ENCODE results near the gene TKTL1. TPM values are rescaled to one million over a fixed set of nuclear protein-coding genes. Genes with fewer than 3 reads are reported as not detected.
"Not testable (repeated sequence)": the region's sequence is repeated elsewhere in the genome, so short reads cannot be mapped to it uniquely, and the experiment has no call there.

The TKTL1 gene
- total RNA-seq, 2 experiments from 2014 or later: 0.23 TPM; not detected in 1

- Mint-ChIP-seq H3K27ac (no peak overlapping the region), H3K9me3 (ENCODE audit: low read depth) (no peaks in the 10 kb centered on the region), H3K4me1 (peaks cover 42% of the 10 kb centered on the region), H3K4me3 (no peak overlapping the region), H3K27me3 (no peaks in the 10 kb centered on the region), H3K36me3 (ENCODE audit: low read depth) (no peaks in the 10 kb centered on the region)
- intact Hi-C loops (cut with DNase I, micrococcal nuclease): loop anchor here in 1 of 2 experiments (5.0 kb wide), 1 partner anchor 44 kb away; the partner anchor contains the start of gene FLNA
- ChIA-PET POLR2A (no interaction called here), CTCF (interaction anchor here (0.6 to 0.7 kb wide), 2 partner anchors 355 to 370 kb away, joined by 3 read pairs; no protein-coding TSS in a partner anchor)
- DNase-seq: peak; percentile 15
- ATAC-seq: no peak
These were observed 33.1 kb downstream of the TKTL1 start for GRCh38 chrX:154328646-154329045.

- no peak for ATAC-seq
These were observed 33.7 kb downstream of the TKTL1 start for GRCh38 chrX:154329294-154329693.

GRCh38 chrX:154332561-154332960, 37.0 kb downstream of the TKTL1 start:
- H3K4me1 Mint-ChIP-seq: peaks cover 36% of the 10 kb centered on the region
- intact Hi-C loops (cut with DNase I, micrococcal nuclease): no loop called here
- no peak overlapping the region for H3K4me3 Mint-ChIP-seq
- no peak for DNase-seq
- no peaks in the 10 kb centered on the region for H3K36me3 Mint-ChIP-seq (ENCODE audit: low read depth)
- ATAC-seq: no peak
- H3K27ac Mint-ChIP-seq: no peak overlapping the region
- CTCF ChIA-PET: no interaction called here
- H3K27me3 Mint-ChIP-seq: no peaks in the 10 kb centered on the region
- no peaks in the 10 kb centered on the region for H3K9me3 Mint-ChIP-seq (ENCODE audit: low read depth)
- POLR2A ChIA-PET: no interaction called here

More at GRCh38 chrX:154329294-154329693, 33.7 kb downstream of the TKTL1 start:
- intact Hi-C loops (cut with DNase I, micrococcal nuclease): loop anchor here in 1 of 2 experiments (5.0 kb wide), 1 partner anchor 43 kb away; the partner anchor contains the start of gene FLNA
- no peaks in the 10 kb centered on the region for H3K9me3 Mint-ChIP-seq (ENCODE audit: low read depth)
- CTCF ChIA-PET: interaction anchor here (0.7 to 1.3 kb wide), 3 partner anchors 44 to 387 kb away, joined by 3 to 4 read pairs (median 3); no protein-coding TSS in a partner anchor
- H3K36me3 Mint-ChIP-seq (ENCODE audit: low read depth): no peaks in the 10 kb centered on the region
- no peak overlapping the region for H3K27ac Mint-ChIP-seq
- H3K4me1 Mint-ChIP-seq: peaks cover 49% of the 10 kb centered on the region
- DNase-seq: no peak
- no peaks in the 10 kb centered on the region for H3K27me3 Mint-ChIP-seq
- POLR2A ChIA-PET: no interaction called here
- H3K4me3 Mint-ChIP-seq: no peak overlapping the region

GRCh38 chrX:154333116-154333515, 37.5 kb downstream of the TKTL1 start:
- Mint-ChIP-seq H3K27ac (no peak overlapping the region), H3K36me3 (ENCODE audit: low read depth) (no peaks in the 10 kb centered on the region), H3K27me3 (no peaks in the 10 kb centered on the region), H3K4me1 (peaks cover 30% of the 10 kb centered on the region), H3K9me3 (ENCODE audit: low read depth) (no peaks in the 10 kb centered on the region), H3K4me3 (no peak overlapping the region)
- DNase-seq (no peak), ATAC-seq (no peak)
- ChIA-PET CTCF (no interaction called here), POLR2A (no interaction called here)
- intact Hi-C loops (cut with DNase I, micrococcal nuclease): no loop called here

- Mint-ChIP-seq H3K4me1 (peaks cover 25% of the 10 kb centered on the region), H3K27ac (peak overlapping the region; percentile 73), H3K9me3 (ENCODE audit: low read depth) (no peaks in the 10 kb centered on the region), H3K27me3 (no peaks in the 10 kb centered on the region), H3K36me3 (ENCODE audit: low read depth) (no peaks in the 10 kb centered on the region), H3K4me3 (no peak overlapping the region)
- no peak for DNase-seq
- intact Hi-C loops (cut with DNase I, micrococcal nuclease): no loop called here
- peak; percentile 47 for ATAC-seq
- ChIA-PET POLR2A (no interaction called here), CTCF (no interaction called here)
These were observed 38.3 kb downstream of the TKTL1 start for GRCh38 chrX:154333837-154334271.

- H3K4me3 Mint-ChIP-seq: no peak overlapping the region
- POLR2A ChIA-PET: no interaction called here
These were observed 38.9 kb downstream of the TKTL1 start for GRCh38 chrX:154334496-154334895.

GRCh38 chrX:154341399-154342298, 46.1 kb downstream of the TKTL1 start:
- H3K4me1 Mint-ChIP-seq; H3K9me3 Mint-ChIP-seq (ENCODE audit: low read depth); DNase-seq; H3K4me3 Mint-ChIP-seq; H3K36me3 Mint-ChIP-seq (ENCODE audit: low read depth); CTCF ChIA-PET; H3K27me3 Mint-ChIP-seq; intact Hi-C loops (cut with DNase I, micrococcal nuclease); H3K27ac Mint-ChIP-seq; POLR2A ChIA-PET: not testable (repeated sequence)
- peak; percentile 73 for ATAC-seq

More at GRCh38 chrX:154334496-154334895, 38.9 kb downstream of the TKTL1 start:
- Mint-ChIP-seq H3K4me1 (peaks cover 22% of the 10 kb centered on the region), H3K9me3 (ENCODE audit: low read depth) (no peaks in the 10 kb centered on the region), H3K27ac (peak overlapping the region; percentile 73), H3K27me3 (no peaks in the 10 kb centered on the region), H3K36me3 (ENCODE audit: low read depth) (no peaks in the 10 kb centered on the region)
- ATAC-seq (peak; percentile 78), DNase-seq (peak; percentile 63)
- CTCF ChIA-PET: no interaction called here
- intact Hi-C loops (cut with DNase I, micrococcal nuclease): no loop called here

- H3K27me3 Mint-ChIP-seq; H3K27ac Mint-ChIP-seq; intact Hi-C loops (cut with DNase I, micrococcal nuclease); H3K4me3 Mint-ChIP-seq; CTCF ChIA-PET; DNase-seq; H3K36me3 Mint-ChIP-seq (ENCODE audit: low read depth); POLR2A ChIA-PET; H3K9me3 Mint-ChIP-seq (ENCODE audit: low read depth); H3K4me1 Mint-ChIP-seq: not testable (repeated sequence)
- ATAC-seq: peak; percentile 15
These were observed 47.5 kb downstream of the TKTL1 start for GRCh38 chrX:154343063-154343462.

GRCh38 chrX:154343620-154344019, 48.0 kb downstream of the TKTL1 start:
- H3K4me3 Mint-ChIP-seq; intact Hi-C loops (cut with DNase I, micrococcal nuclease); H3K36me3 Mint-ChIP-seq (ENCODE audit: low read depth); POLR2A ChIA-PET; H3K27me3 Mint-ChIP-seq; H3K9me3 Mint-ChIP-seq (ENCODE audit: low read depth); CTCF ChIA-PET; DNase-seq; H3K27ac Mint-ChIP-seq; H3K4me1 Mint-ChIP-seq: not testable (repeated sequence)
- peak; percentile 47 for ATAC-seq

GRCh38 chrX:154348114-154348531, 52.5 kb downstream of the TKTL1 start:
- ChIA-PET CTCF (no interaction called here), POLR2A (no interaction called here)
- DNase-seq (no peak), ATAC-seq (no peak)
- H3K9me3 Mint-ChIP-seq (ENCODE audit: low read depth): no peaks in the 10 kb centered on the region
- H3K4me1 Mint-ChIP-seq: peaks cover 18% of the 10 kb centered on the region
- no peak overlapping the region for H3K27ac Mint-ChIP-seq
- H3K27me3 Mint-ChIP-seq: no peaks in the 10 kb centered on the region
- no peak overlapping the region for H3K4me3 Mint-ChIP-seq
- H3K36me3 Mint-ChIP-seq (ENCODE audit: low read depth): peaks cover 6% of the 10 kb centered on the region
- intact Hi-C loops (cut with DNase I, micrococcal nuclease): no loop called here

GRCh38 chrX:154348646-154349358, 53.2 kb downstream of the TKTL1 start:
- peaks cover 21% of the 10 kb centered on the region for H3K4me1 Mint-ChIP-seq
- no peak overlapping the region for H3K27ac Mint-ChIP-seq
- CTCF ChIA-PET: interaction anchor here (0.7 kb wide), 1 partner anchor 199 kb away, joined by 3 read pairs; the partner anchor contains the start of gene IKBKG
- intact Hi-C loops (cut with DNase I, micrococcal nuclease): no loop called here
- POLR2A ChIA-PET: no interaction called here
- H3K36me3 Mint-ChIP-seq (ENCODE audit: low read depth): peaks cover 6% of the 10 kb centered on the region
- H3K9me3 Mint-ChIP-seq (ENCODE audit: low read depth): no peaks in the 10 kb centered on the region
- H3K27me3 Mint-ChIP-seq: no peaks in the 10 kb centered on the region
- DNase-seq (no peak), ATAC-seq (no peak)
- H3K4me3 Mint-ChIP-seq: no peak overlapping the region
